ENCODE results near the gene NEK5.

- TF ChIP-seq CTCF (IDR thresholded peaks at IDR 0.05) (peak; percentile 76 to 89 (median 82)), POLR2A (IDR thresholded peaks at IDR 0.05) (no peak), POLR2AphosphoS5 (IDR thresholded peaks at IDR 0.05) (no peak)
Measured at GRCh38 chr13:52128714-52129700, at the start of gene NEK5.

Data from upper lobe of left lung (tissue), 4 donors.